GM12878 (cell line): ENCODE measurements around the gene KCNMB2. TPM values are rescaled to one million over a fixed set of nuclear protein-coding genes. Genes with fewer than 3 reads are reported as not detected.

Source experiments
- BACH1 ChIP-seq: fragments of 450-650 bp; IDR thresholded peaks from 2 replicates; pipeline ENCODE4 v1.6.1; 2017; ENCODE audit warnings: mild to moderate bottlenecking, borderline replicate concordance
- CBX5 ChIP-seq: sonication (generic); IDR thresholded peaks from 2 replicates; pipeline ENCODE4 v1.6.1; 2016; ENCODE audit warnings: low read depth, moderate library complexity, mild to moderate bottlenecking, inconsistent platforms
- EP300 ChIP-seq, 2 experiments: fragments of 150-350 bp in 1 of 2; IDR thresholded peaks; 2 replicates each; pipeline ENCODE4 v1.6.1; 2011 to 2012; ENCODE audit warnings: low read depth in 2 of 2, low read length in 2 of 2, borderline replicate concordance in 1 of 2, improper control_type of control experiment in 1 of 2, inconsistent platforms in 1 of 2; ENCODE audit not compliant: control insufficient read depth in 1 of 2
- IKZF1 ChIP-seq: fragments of 450-650 bp; conservative IDR thresholded peaks from 2 replicates; pipeline ENCODE4 v1.6.1; 2017; ENCODE audit warnings: antibody characterized with exemption, mild to moderate bottlenecking
- KDM1A ChIP-seq: fragments of 200-600 bp; sonication (generic); IDR thresholded peaks from 2 replicates; pipeline ENCODE4 v1.6.1; 2016; ENCODE audit warnings: borderline replicate concordance
- NFYA ChIP-seq: IDR thresholded peaks from 2 replicates; pipeline ENCODE4 v1.6.1; 2011; ENCODE audit warnings: low read depth, mild to moderate bottlenecking, low read length, improper control_type of control experiment, borderline replicate concordance
- SIX5 ChIP-seq: IDR thresholded peaks from 2 replicates; pipeline ENCODE4 v1.6.1; 2011; ENCODE audit warnings: mild to moderate bottlenecking, low read depth, low read length, moderate library complexity; ENCODE audit not compliant: severe bottlenecking
- SREBF1 ChIP-seq: IDR thresholded peaks from 2 replicates; pipeline ENCODE4 v1.6.1; 2012; ENCODE audit warnings: mild to moderate bottlenecking, low read length
- TBL1XR1 ChIP-seq: IDR thresholded peaks from 2 replicates; pipeline ENCODE4 v1.6.1; 2012; ENCODE audit warnings: low read depth, low read length, improper control_type of control experiment
- TCF7 ChIP-seq: IDR thresholded peaks from 2 replicates; pipeline ENCODE4 v1.6.1; 2014; ENCODE audit warnings: antibody characterized with exemption, borderline replicate concordance
- ZNF24 ChIP-seq: fragments of 450-650 bp; IDR thresholded peaks from 2 replicates; pipeline ENCODE4 v1.6.1; 2017; ENCODE audit warnings: antibody characterized with exemption, mild to moderate bottlenecking
- polyA plus RNA-seq, 11 experiments: library from polyadenylated mRNA; depleted of rRNA in 4 of 11; unstranded in 6 of 11; stranded (reverse) in 5 of 11; fragments of >200 nt; fragmentation: Nextera tagmentation in 4 of 11; fragmentation: Illumina TruSeq in 1 of 11; extraction: Ambion mirVana in 4 of 11; extraction: Trizol in 1 of 11; gene quantifications; 1 replicate in 1 of 11; 2 replicates in 10 of 11; pipeline versions ENCODE4 v1.2.1 to v1.2.3, GENCODE V29; 2011 to 2016; ENCODE audit warnings: inconsistent platforms in 2 of 11, missing spikeins in 2 of 11, low read depth in 1 of 11
- total RNA-seq, 4 experiments: library from RNA; depleted of rRNA in 3 of 4; stranded (reverse); fragments of >200 nt in 3 of 4; fragmentation: Illumina TruSeq in 1 of 4; extraction: Trizol in 1 of 4; gene quantifications; 2 replicates each; pipeline versions ENCODE4 v1.2.1 to v1.2.3, GENCODE V29; 2013 to 2021
- TF ChIP-seq, protein P1 (sequence below): fragments of 450-650 bp; IDR thresholded peaks from 2 replicates; pipeline ENCODE4 v1.6.1; 2016; ENCODE audit warnings: mild to moderate bottlenecking, moderate library complexity, borderline replicate concordance

KCNMB2 gene
- total and polyA plus RNA-seq, 10 of the 15 experiments (the other 5 are each of a cell fraction or from before 2014, with no cell fraction given), result 0.22 to 18.8 (median 11.0) TPM

DNA sequence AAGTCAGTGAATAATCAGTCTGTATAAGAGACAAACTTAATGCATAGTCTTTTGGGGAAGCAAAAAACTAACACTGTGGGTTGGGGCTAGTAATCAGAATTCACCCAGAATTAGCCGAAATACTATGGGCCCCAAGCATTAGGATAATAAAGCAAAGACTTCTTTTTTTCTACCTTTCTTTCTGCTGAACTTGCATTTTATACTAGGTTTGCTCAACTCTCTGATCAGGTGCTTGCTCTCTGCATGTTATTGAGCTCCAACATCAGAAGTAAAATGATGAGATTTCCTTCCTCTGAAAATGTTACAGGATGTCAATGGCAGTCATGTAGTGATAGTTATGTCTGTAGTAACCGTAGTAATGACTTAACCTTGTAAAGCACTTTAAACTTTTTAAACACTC is 216.6 kb downstream of the KCNMB2 start (continued):
- TF ChIP-seq IKZF1, result no peak
- TF ChIP-seq SREBF1, result no peak
- TF ChIP-seq SIX5, result no peak
- no peak for TF ChIP-seq BACH1
- TF ChIP-seq ZNF24, result no peak
- no peak for TF ChIP-seq TBL1XR1
- no peak for TF ChIP-seq TCF7
- no peak for TF ChIP-seq KDM1A
- TF ChIP-seq EP300 (IDR thresholded peaks at IDR 0.05; ENCODE audit: borderline replicate concordance in 1 of 2, control insufficient read depth in 1 of 2, low read depth in 2 of 2, low read length in 2 of 2), result no peak
- TF ChIP-seq NFYA, result no peak
- TF ChIP-seq, protein P1, sequence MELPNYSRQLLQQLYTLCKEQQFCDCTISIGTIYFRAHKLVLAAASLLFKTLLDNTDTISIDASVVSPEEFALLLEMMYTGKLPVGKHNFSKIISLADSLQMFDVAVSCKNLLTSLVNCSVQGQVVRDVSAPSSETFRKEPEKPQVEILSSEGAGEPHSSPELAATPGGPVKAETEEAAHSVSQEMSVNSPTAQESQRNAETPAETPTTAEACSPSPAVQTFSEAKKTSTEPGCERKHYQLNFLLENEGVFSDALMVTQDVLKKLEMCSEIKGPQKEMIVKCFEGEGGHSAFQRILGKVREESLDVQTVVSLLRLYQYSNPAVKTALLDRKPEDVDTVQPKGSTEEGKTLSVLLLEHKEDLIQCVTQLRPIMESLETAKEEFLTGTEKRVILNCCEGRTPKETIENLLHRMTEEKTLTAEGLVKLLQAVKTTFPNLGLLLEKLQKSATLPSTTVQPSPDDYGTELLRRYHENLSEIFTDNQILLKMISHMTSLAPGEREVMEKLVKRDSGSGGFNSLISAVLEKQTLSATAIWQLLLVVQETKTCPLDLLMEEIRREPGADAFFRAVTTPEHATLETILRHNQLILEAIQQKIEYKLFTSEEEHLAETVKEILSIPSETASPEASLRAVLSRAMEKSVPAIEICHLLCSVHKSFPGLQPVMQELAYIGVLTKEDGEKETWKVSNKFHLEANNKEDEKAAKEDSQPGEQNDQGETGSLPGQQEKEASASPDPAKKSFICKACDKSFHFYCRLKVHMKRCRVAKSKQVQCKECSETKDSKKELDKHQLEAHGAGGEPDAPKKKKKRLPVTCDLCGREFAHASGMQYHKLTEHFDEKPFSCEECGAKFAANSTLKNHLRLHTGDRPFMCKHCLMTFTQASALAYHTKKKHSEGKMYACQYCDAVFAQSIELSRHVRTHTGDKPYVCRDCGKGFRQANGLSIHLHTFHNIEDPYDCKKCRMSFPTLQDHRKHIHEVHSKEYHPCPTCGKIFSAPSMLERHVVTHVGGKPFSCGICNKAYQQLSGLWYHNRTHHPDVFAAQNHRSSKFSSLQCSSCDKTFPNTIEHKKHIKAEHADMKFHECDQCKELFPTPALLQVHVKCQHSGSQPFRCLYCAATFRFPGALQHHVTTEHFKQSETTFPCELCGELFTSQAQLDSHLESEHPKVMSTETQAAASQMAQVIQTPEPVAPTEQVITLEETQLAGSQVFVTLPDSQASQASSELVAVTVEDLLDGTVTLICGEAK, result no peak
- TF ChIP-seq CBX5, result no peak
